Pericardium fibroblast (primary cell): ENCODE measurements around the gene ABCG8. TPM values are rescaled to one million over a fixed set of nuclear protein-coding genes. Genes with fewer than 3 reads are reported as not detected.

Experiments used
- total RNA-seq: library from RNA; depleted of rRNA; stranded (reverse); fragments of >200 nt; gene quantifications from 2 replicates; pipeline ENCODE4 v1.2.3, GENCODE V29; 2015

The ABCG8 gene
- not detected in 2 replicates for total RNA-seq

DNA sequence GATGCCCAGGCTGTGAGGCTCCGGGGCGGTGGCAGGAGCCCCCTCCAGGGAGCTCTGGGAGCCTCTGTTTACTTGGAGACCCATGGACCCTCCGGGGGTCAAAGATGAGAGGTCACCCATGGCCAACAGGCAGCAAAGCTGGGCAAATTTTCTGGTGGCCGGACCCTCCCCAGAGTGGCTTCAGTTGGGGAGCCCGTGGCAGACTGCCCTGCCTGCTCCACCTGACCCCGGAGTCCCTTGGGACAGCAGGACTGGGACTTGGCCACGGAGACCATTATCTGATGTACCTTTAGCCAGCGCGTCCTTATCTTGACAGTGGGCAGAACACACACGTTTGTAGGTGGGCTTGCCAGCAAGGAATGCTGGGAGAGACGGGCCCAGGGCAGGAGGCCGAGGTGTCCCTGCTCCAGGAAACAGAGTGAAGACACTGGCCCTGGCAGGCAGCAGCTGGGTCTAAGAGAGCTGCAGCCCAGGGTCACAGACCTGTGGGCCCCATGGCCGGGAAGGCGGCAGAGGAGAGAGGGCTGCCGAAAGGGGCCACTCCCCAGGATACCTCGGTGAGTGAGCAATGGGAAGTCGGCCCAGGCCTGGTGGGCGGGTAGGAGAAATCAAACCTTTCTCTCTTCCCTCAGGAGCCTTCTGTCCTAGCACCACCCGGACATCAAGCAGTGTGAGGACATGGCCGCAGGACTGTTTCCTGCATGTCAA is at the start of gene ABCG8, which contains the start of gene ABCG5:
Gene ABCG8 (plus strand): TSS at position 412 of the 708 bp plus-strand sequence. CDS start 83 bp downstream, at position 495.
Gene ABCG5 (minus strand): TSS at position 280 of the 708 bp plus-strand sequence. CDS start 160 bp downstream, at position 120.

Other genes starting within 250 kb of the ABCG8 start
- gene THADA, start 242.9 kb upstream of the ABCG8 start, total RNA-seq: 8.1 and 12.9 TPM in 2 replicates
- 1.8 and 3.8 TPM in 2 replicates for gene PLEKHH2, start 201.7 kb upstream of the ABCG8 start, total RNA-seq
- gene C1GALT1C1L, start 162.5 kb upstream of the ABCG8 start, total RNA-seq: 0.09 and 1.4 TPM in 2 replicates
- 14.1 and 18.7 TPM in 2 replicates for gene DYNC2LI1, start 64.9 kb upstream of the ABCG8 start, total RNA-seq
- gene ABCG5, start 132 bp upstream of the ABCG8 start, total RNA-seq: 0.17 TPM in 1 of 2 replicates, not detected in the other
- 30.6 and 47.4 TPM in 2 replicates for gene LRPPRC, start 157.0 kb downstream of the ABCG8 start, total RNA-seq